Kidney epithelial cell (primary cell): Measurements from ENCODE around the gene GCK. TPM values are rescaled to one million over a fixed set of nuclear protein-coding genes. Genes with fewer than 3 reads are reported as not detected.

Experiments used
- DNase-seq: peaks from one replicate; pipeline ENCODE4 v3.0.0-alpha.2; 2010; ENCODE audit warnings: low read depth
- H3K27me3 ChIP-seq: 2 replicates; pipeline ENCODE4 v1.6.0; 2011; ENCODE audit warnings: low read length; ENCODE audit not compliant: control insufficient read depth, insufficient read depth
- H3K36me3 ChIP-seq: 2 replicates; pipeline ENCODE4 v1.5.1; 2011; ENCODE audit warnings: low read length; ENCODE audit not compliant: control insufficient read depth, insufficient read depth
- H3K4me3 ChIP-seq: 2 replicates; pipeline ENCODE4 v1.5.1; 2011; ENCODE audit warnings: low read depth, mild to moderate bottlenecking, control low read depth, low read length
- total RNA-seq: library from RNA; depleted of rRNA; stranded (reverse); fragments of >200 nt; gene quantifications from 2 replicates; pipeline ENCODE4 v1.2.3, GENCODE V29; 2015
- TF ChIP-seq, protein P1 (sequence below): IDR thresholded peaks from 2 replicates; pipeline ENCODE4 v1.5.1; 2011; ENCODE audit warnings: mild to moderate bottlenecking, moderate library complexity, low read length, control low read depth, inconsistent platforms; ENCODE audit not compliant: insufficient read depth, poor library complexity, severe bottlenecking

The GCK gene
- total RNA-seq, 1 donor from 2014 or later = 2.3 TPM

GRCh38 chr7:44120395-44120794 is 68.8 kb downstream of the GCK start:
- no peaks in the 10 kb centered on the region for H3K27me3 ChIP-seq
- no peak for DNase-seq
- TF ChIP-seq, protein P1, sequence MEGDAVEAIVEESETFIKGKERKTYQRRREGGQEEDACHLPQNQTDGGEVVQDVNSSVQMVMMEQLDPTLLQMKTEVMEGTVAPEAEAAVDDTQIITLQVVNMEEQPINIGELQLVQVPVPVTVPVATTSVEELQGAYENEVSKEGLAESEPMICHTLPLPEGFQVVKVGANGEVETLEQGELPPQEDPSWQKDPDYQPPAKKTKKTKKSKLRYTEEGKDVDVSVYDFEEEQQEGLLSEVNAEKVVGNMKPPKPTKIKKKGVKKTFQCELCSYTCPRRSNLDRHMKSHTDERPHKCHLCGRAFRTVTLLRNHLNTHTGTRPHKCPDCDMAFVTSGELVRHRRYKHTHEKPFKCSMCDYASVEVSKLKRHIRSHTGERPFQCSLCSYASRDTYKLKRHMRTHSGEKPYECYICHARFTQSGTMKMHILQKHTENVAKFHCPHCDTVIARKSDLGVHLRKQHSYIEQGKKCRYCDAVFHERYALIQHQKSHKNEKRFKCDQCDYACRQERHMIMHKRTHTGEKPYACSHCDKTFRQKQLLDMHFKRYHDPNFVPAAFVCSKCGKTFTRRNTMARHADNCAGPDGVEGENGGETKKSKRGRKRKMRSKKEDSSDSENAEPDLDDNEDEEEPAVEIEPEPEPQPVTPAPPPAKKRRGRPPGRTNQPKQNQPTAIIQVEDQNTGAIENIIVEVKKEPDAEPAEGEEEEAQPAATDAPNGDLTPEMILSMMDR = no peak
- H3K36me3 ChIP-seq = no peaks in the 10 kb centered on the region
- H3K4me3 ChIP-seq = no peak overlapping the region

GRCh38 chr7:44119829-44120380 is 69.3 kb downstream of the GCK start:
- TF ChIP-seq, protein P1 = no peak
- no peak overlapping the region for H3K4me3 ChIP-seq

DNA sequence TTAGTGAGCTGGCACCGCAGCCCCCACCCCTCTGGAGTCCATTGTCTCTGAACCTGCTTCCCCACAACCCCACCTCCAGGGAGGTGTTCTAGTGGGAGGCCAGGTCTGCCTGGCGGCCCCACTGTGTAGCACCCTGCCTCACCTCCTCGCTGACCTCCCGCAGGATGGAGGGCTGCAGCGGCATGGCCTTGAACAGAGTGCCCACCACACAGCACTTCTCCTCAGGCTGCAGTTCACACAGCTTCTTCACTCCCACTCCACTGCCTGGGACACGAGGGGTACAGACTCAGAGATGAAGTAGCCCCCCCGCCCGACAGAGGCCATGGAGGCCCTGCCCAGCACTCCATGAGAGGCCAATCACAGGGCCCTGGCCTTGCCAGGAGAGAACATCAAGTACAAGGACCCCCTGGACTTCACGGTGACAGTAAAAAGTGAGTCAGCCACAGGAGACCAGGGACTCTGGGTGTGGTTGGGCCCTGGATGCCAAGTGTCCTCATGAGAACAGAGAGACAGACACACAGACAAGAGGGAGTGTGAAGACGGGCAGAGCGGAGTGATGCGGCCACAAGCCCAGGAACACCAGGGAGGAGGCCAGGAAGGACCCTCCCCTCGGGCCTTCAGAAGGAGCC is 71.3 kb downstream of the GCK start:
- peaks cover 2% of the 10 kb centered on the region for H3K36me3 ChIP-seq
- no peaks in the 10 kb centered on the region for H3K27me3 ChIP-seq
- no peak for DNase-seq
- TF ChIP-seq, protein P1 = no peak
- H3K4me3 ChIP-seq = no peak overlapping the region

More at GRCh38 chr7:44119829-44120380, 69.3 kb downstream of the GCK start:
- no peak for DNase-seq
- H3K27me3 ChIP-seq = no peaks in the 10 kb centered on the region
- H3K36me3 ChIP-seq = peaks cover 2% of the 10 kb centered on the region

DNA sequence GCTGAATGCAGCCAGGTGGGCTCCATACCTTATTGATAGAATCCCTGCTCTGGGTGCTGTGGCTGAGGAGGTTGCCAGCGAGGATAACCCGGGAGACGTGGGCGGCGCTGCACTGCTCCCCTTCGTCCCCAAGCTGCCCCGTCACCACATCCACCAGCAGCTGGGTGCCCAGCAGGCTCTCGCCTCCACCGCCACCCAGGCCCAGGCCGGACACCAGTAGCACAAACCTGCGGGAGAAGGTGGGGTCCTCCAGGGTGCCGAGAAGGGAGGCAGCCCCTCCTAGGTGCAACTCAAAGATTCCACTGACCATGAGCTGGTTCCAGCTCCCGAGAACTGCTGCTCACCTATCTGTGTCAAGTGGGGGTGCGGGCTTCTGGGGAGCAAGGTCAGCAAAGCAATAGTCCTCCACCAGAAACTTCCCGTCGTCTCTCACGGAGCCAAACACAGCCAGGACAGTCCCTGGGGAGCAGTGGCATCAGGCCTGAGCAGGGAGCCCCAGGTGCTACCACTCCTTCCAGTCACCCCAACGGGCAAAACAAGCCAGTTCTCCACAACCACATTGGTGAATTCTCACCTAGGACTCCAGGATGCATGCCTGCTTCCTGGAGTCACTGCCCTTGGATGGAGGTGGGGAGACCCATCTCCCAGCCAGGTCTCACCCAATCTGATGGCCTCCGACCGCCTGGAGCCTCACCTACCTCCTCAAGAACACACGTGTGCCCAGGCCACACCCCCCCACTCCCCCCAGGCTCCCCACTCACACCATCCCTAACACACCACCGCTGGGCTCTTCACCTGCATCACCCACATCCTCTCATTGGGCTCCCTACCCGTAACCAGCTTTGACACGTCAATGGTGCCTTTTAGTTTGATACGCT is 72.2 kb downstream of the GCK start:
- peaks cover 2% of the 10 kb centered on the region for H3K36me3 ChIP-seq
- TF ChIP-seq, protein P1 = no peak
- H3K27me3 ChIP-seq = no peaks in the 10 kb centered on the region
- no peak overlapping the region for H3K4me3 ChIP-seq
- DNase-seq = no peak

DNA sequence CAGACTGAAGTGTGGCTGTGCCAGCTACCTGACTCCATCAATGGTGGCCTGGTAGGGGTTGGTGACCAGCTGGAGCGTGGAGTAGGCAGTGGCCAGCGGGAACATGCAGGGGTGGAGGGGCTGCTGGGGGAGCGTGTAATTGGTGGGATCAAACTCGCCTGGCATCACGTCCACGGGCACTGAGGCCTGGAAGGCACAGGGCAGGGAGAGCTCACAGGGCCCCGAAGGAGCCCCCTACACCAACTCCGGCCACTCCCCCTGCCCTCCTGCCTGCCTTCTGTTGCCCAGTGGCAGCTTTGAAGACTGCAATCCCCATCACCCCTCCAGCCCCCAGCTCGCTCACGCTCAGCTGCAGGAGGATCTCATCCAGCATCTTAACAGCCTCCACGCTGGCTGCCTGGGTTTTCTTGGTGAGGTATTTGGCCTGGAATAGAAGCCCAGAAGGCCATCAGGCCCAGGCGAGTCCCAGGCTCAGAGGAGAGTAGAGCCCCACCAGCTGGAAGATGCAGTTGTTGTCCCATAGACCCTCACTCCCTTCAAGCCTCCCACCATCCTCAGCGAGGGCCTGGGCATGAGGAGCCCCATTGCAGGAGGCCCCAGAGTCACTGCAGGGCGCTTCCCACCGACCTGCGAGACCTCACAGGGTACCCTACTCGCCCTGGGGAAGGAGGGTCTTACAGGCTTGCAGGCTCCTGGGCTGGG is 73.0 kb downstream of the GCK start:
- Histone ChIP-seq H3K4me3 (no peak overlapping the region), H3K27me3 (no peaks in the 10 kb centered on the region), H3K36me3 (peaks cover 2% of the 10 kb centered on the region)
- DNase-seq = no peak
- TF ChIP-seq, protein P1 = no peak
